DOHH2 (cell line): ENCODE measurements around the gene ZNF436.

Source experiments
- CTCF ChIP-seq: fragments of 200-600 bp; sonication (generic); IDR thresholded peaks from one replicate; pipeline ENCODE4 v1.5.1; 2014; ENCODE audit warnings: antibody characterized with exemption, mild to moderate bottlenecking, low read depth, low read length; ENCODE audit not compliant: poor library complexity, severe bottlenecking
- EZH2phosphoT487 ChIP-seq: fragments of 200-600 bp; sonication (generic); IDR thresholded peaks from 2 replicates; pipeline ENCODE4 v1.6.1; 2017; ENCODE audit warnings: borderline replicate concordance, mild to moderate bottlenecking, antibody characterized with exemption, low read length, moderate library complexity, mixed read lengths

GRCh38 chr1:23354245-23354644 lies 15.4 kb downstream of the ZNF436 start:
- no peak for TF ChIP-seq CTCF
- TF ChIP-seq EZH2phosphoT487, result no peak
